C1 segment of cervical spinal cord (tissue), 14 donors: Measurements from ENCODE around the gene PAFAH1B2.
"Not testable (repeated sequence)": the region's sequence is repeated elsewhere in the genome, so short reads cannot be mapped to it uniquely, and the experiment has no call there.

ENCODE experiments used
- DNase-seq, 14 donors: peaks; one replicate each; lab custom pipeline; 2025; lab: John Stamatoyannopoulos, UW

PAFAH1B2 gene, protein sequence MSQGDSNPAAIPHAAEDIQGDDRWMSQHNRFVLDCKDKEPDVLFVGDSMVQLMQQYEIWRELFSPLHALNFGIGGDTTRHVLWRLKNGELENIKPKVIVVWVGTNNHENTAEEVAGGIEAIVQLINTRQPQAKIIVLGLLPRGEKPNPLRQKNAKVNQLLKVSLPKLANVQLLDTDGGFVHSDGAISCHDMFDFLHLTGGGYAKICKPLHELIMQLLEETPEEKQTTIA

DNA sequence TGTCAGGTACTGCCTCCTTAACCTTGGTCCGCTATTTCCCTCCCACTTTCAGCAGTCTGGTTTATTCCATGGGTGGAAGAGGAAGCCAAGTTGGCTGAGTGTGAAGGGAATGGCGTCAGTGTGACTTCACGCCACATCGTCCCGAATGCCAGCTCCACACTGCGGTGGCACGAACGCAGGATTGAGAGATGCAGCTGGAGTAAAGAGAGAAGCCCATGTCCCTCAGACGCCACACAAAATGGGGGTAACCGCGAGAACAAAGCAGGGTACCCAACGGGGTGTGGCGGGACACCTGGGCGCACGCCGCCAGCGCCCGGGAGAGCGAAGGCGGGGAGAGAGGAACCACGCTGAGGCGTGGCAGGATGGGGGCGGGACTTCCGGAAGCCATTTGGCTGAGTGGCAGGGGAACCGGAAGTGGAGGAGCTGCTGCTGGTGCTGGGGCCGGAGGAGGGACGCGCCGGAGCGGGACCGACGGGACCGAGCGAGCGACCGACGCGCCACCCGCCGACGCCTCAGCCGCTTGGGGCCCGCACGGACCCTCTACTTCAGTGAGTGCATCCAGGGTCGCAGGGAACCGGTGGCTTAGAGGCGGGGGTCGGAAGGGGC, at the start of gene PAFAH1B2:
Gene PAFAH1B2, plus strand, starts transcription at position 417 of the 606 bp plus-strand sequence. CDS start 8,161 bp downstream, outside the sequence.
- DNase-seq = peak; percentile 39 to 98 (median 91)

DNA sequence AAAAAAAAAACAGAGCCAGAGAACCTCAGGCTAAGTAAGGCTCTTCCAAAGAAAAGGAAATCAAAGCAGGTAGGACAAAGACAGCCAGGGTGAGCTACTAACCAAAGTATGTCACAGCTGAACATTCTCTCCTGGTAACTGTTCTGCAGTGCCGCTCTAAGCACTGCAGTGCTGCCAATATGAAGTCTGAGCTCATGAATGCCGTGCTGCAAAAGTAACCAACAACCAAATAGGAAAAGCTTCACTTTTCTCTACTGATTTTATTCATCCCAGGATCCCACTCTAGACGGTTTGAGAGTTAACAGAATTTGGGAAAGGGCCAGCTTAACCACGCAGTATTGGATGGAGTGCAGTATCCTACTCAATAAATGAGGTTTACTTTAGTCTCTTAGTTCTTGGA, 49.3 kb upstream of the PAFAH1B2 start:
- peak in 5 of 14 donors; percentile 6 to 60 (median 15) for DNase-seq

DNA sequence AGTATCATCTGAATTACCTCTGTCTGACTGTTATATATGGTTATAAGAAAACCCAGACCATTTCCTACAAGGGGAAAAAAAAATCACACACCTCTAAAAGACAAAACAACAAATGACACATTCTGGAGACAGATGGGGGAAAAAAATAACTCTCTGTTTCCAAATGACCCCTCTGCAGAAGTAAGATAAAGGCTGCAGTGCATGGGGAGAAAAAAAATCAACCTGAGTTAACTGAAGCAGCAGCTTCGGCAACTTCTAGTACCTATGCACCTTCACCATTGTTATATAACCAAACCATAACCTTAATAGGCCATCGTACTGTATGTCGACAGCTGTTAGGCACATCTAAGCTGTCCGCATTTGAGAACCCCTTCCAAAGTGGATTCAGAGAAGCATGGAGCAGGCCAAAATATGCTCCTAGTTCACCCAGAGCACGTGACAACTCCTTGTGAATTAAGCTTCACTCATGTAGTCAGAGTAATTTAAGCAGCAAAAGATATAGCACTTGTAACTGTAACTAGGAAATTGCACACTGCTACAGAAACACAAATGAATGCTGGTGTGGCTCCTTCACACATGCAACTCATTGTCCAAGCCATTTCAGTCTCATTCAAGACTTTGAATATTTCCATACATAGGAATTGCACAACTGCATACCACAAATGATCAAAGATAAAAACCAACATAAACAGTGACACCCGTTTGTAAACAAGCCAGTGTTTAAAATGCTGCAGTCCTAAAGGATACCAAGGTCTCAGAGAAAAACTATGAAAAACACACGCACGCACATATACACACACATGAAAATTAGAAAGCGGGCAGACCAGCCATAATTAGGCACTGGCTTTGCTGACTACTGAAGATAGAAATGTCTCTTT, 48.6 kb upstream of the PAFAH1B2 start:
- DNase-seq = peak in 2 of 14 donors; percentile 13 to 64

DNA sequence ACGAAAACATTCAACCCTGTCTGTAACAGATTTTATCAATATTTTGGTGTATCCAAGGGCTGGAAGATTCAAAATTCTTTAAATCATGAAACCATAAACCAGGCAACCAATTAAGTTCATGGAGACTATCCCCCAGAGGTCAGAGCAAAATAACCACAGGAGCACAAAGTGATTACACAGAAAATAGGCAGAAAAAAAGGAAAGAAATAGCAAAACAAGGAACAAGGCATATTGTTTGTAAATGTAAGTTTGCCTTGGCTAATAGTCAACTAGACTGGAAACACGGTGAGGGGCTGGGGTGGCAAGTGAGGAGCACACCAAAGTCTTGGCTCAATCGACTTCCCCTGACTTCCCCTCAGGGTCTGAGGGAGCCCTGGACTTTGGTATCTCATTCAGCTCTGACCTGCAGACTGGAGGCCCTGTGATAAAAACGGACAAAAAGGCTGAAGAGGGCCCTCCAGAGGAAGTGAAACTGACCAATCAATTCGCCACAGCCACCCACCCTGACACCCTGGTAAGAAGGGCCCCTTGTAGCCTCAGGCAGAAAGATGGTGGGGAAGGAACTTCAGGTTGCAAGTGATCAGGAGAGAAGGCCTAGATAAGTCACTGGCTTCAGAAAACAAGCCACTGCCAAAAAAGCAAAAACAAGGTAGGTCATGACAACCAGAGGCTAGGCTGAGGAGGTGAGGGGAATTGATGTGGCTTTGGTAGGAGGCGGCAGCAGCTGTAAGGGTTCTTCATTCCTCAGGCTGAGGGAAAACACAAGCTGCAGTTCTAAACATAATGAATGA, 47.7 kb upstream of the PAFAH1B2 start:
- DNase-seq = peak in 13 of 14 donors; percentile 7 to 76 (median 56)

DNA sequence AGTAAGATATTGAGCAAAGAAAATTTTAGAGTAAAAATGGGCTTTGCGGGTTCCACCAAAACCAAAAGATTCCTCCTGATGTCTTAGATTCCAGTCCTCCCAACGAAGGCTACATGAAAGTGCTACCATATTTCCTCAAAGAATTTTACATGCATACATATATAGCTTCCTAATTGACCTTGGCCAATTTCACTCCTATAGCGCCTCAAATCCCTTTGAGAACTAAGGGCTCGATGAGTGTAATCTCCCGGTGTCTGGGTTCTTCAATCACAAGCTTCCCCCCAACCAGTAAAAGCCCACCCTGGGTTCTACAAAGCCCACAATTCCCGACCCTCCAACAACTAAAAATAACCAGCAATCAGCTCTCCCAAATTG, 47.1 kb upstream of the PAFAH1B2 start:
- DNase-seq = peak in 3 of 14 donors; percentile 47 to 71 (median 47)

DNA sequence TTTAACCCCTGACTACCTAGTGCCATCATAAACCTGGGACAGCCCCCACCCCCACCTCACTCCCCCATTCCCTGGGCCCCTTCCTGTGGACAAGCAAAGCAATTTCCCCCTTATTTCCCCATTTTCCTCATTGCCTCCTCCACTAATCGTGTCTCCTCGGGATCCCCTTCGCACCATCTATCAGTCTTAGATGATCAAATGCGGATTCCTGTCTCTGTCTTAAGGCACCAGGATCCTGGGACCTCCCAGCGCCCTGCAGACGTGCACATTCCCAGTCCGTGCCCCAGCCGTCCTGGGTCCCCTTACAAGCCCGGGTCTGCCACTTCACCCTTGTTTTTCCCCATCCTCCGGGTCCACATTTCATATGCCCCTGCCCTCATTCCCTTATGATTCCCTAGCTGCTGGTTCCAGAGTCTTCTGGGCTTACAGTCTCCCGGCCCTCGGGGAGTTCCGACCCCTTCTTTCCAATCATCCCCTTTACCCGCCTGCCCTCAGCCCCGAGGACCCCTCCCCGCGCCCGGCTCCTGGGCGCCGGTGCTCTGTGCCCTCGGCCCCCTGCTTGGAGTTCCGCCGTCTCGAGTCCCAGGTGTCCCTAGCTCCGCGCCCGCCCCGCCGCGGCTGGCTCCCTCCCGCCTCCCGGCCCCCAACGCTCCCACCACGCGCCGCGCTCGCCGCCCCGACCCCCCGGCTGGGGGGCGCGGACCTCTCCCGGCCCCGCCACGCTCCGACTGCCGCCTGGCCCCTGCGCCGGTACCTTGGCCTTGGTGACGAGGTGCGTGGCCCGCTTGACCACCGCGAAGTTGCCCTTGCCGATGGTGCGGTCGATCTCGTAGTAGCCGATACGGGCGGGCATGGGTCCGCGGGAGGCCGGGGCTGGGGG, 46.5 kb upstream of the PAFAH1B2 start:
- DNase-seq = peak in 13 of 14 donors; percentile 28 to 82 (median 70)

DNA sequence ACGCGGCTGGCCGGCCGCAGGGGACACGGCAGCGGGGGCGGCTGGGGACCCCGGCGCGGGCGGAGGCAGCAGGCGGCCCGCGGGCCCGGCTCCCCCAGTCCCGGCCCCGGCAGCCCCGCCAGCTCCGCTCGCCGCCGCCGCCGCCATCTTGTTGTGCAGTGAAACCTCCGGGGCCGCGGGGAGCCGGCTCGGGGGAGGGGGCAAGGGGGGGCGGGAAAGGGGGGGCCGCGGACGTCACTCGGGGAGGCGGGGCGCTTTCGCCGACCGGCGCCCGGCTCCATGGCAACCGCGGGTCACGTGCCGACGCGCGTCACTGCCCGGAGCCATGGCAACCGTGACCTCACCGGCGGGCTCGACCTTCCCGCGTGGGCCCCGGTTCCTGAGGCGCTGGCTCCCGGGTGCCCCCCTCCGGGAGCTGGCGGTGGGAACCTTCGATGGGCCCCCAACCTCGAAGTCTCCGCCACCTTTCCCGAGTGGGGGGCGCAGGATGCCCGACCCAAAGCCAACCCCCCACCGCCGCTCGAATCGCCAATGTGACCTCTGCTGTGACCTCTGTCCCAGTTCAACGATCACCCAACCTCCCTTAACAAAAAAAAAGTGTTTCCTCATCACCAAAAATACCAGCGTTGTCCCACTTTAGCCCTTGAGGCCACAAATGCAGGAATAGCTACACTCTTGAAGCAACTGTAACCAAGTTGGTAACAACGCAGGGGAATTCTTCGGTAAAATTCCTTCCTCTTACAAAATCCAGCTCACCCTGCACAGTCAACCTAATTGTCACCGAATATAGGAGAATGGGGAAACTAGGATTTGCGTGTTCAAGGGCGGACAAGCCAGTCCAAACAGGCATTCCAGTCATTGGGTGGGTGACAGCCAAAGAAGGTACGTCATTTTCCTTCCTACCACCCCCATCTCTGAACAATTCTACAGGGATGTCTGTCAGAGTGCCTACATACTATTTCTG, 45.5 kb upstream of the PAFAH1B2 start, which contains the start of gene SIK3:
Gene SIK3, minus strand, starts transcription at position 160 of the 964 bp plus-strand sequence. Its CDS starts 13 bp downstream, at position 147.
- DNase-seq = peak; percentile 56 to 96 (median 90)

DNA sequence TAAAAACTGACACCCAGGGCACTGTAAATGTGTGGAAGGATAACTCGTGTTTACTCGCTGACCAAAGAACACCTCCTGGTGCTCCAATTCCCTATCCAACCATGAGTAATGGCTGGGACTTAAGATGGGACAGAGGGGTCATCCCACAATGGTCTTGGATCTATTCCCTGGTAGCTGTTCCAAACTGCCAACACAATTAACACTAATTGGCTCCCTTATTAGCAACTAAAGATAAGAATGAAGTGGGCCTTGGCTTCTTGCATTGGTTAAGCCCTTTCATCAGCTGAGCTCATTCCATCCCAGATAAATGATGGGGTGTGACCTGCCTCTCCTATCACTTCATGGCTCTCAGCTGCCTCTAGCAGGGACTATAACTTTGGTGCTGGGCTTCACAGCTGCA, 44.4 kb upstream of the PAFAH1B2 start:
- DNase-seq = no peak

DNA sequence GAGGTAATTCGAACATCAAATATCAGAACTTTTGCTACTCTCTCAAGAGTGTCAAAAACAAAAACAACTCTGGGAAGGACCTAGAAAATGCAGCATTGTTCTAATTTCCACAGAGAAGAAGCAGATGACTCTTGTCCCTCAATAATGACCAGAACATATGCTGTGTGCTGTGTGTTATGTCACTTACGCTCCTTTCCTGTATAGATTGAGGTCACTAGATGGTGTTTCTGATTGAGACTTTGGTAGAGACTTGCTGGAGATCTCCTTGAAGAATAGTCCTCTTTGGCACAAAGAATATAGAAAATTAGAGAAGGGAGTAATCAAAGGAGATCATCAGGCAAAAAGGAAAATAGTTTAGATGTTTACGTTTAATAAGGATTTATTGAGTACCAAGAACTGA, 43.5 kb upstream of the PAFAH1B2 start:
- no peak for DNase-seq

DNA sequence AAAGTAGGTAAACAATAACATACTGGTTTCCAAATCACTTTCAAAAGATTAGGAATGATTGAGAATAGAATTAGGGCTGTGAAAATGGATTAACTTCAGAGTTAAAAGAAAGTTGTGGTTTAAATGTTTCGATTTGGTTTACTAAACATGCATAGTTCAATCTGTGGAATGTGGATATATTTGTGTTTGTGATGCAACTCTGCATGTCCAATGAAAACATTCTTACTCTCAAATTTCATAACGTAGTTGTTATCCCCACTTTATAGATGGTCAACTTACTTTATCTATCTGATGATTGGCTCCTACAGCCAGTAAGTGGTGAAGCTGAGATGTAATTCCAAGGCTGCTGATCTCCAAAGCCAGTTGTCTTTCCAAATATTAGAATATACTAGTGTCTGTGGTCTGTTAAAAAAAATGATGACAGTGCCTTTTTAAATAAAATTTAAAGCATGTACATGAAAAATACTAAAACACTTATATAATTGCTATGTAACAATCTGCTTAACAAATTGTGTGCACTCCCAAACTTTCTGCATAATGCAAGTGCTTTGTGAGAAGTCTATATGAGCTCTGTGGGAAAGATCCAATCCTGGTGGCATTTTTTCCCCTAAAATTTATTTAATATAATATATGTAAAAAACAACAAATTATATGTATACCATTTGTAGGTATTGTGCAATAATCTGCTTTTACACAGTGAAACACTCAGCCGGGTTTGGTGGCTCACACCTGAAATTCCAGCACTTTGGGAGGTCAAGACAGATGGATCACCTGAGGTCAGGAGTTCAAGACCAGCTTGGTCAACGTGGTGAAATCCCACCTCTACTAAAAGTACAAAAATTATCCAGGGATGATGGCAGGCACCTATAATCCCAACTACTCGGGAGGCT, 36.1 kb upstream of the PAFAH1B2 start:
- no peak for DNase-seq

DNA sequence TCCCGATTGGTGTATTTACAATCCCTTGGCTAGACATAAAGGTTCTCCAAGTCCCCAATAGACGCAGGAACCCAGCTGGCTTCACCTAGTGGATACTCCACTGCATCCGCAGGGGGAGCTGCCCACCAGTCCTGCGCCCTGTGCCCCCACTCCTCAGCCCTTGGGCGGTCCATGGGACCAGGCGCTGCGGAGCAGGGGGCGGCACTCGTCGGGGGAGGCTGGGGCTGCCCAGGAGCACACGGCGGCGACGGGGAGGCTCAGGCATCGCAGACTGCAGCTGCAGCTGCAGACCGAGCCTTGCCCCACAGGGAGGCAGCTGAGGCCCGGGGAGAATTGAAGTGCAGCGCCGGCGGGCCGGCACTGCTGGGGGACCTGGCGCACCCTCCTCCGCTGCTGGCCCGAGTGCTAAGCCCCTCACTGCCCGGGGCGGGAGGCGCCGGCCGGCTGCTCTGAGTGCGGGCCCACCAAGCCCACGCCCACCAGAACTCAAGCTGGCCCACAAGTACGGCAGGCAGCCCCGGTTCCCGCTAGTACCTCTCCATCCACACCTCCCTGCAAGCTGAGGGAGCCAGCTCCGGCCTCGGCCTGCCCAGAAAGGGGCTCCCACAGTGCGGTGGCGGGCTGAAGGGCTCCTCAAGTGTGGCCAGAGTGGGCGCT, 33.7 kb upstream of the PAFAH1B2 start:
- no peak for DNase-seq

DNA sequence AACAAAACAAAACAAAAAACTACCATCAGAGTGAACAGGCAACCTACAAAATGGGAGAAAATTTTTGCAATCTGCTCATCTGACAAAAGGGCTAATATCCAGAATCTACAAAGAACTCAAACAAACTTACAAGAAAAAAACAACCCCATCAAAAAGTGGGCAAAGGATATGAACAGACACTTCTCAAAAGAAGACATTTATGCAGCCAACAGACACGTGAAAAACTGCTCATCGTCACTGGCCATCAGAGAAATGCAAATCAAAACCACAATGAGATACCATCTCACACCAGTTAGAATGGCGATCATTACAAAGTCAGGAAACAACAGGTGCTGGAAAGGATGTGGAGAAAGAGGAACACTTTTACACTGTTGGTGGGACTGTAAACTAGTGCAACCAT, 31.6 kb upstream of the PAFAH1B2 start:
- not testable (repeated sequence) for DNase-seq

DNA sequence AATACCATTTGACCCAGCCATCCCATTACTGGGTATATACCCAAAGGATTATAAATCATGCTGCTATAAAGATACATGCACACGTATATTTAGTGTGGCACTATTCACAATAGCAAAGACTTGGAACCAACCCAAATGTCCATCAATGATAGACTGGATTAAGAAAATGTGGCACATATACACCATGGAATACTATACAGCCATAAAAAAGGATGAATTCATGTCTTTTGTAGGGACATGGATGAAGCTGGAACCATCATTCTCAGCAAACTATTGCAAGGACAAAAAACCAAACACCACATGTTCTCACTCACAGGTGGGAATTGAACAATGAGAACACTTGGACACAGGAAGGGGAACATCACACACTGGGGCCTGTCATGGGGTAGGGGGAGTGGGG, 31.1 kb upstream of the PAFAH1B2 start:
- DNase-seq = not testable (repeated sequence)

DNA sequence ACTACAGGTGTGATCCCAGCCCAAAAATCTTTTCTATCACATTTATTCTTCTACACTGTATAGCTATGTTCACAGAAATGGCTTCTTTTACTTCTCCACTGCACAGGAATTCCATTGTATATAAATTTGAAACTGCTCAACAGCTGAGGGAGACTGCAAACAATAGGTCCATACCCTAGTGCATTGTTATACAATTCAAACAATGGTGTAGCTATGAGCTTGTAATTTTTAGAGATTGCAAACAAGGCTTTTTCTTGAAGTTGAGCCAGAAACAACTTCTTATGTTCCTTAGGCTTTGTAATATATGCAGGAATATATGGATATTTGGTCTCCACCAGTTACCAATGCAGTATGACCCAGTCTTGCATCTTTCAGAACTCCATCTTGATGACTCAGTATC, 26.4 kb upstream of the PAFAH1B2 start:
- DNase-seq = no peak

DNA sequence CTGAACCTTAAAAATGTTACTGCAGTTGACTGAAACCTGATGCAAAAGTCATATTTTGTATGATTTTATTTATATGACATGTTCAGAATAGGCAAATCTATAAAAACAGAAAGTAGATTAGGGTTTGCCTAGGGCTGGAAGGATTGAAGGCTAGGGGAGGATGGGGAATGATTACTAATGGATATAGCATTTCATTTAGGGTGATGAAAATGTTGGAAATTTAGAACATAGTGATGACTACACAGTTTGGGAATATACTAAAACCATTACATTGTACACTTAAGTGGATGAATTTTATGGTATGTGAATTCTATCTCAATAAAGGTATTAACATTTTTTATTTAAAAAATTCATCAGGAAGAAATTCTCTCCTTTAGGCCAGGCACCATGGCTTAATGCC, 22.9 kb upstream of the PAFAH1B2 start:
- DNase-seq = no peak

DNA sequence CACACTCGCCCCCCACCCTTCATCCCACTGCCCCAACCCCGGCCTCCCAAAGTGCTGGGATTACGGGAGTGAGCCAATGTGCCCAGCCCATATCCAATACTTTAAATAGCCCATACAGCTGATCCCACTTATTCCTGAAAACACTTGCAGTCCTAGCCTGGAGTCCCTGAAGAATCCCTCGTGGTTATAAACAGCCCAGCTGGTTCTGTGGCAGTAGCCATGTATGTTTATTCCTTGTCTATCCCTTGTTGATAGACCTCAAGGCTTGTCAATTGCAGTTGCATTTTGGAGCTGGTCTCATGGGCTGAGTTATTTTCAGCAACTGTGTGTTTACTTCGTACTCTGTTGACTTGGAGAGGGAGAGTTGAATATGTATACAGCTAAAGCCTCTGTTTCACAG, 21.5 kb upstream of the PAFAH1B2 start:
- no peak for DNase-seq

DNA sequence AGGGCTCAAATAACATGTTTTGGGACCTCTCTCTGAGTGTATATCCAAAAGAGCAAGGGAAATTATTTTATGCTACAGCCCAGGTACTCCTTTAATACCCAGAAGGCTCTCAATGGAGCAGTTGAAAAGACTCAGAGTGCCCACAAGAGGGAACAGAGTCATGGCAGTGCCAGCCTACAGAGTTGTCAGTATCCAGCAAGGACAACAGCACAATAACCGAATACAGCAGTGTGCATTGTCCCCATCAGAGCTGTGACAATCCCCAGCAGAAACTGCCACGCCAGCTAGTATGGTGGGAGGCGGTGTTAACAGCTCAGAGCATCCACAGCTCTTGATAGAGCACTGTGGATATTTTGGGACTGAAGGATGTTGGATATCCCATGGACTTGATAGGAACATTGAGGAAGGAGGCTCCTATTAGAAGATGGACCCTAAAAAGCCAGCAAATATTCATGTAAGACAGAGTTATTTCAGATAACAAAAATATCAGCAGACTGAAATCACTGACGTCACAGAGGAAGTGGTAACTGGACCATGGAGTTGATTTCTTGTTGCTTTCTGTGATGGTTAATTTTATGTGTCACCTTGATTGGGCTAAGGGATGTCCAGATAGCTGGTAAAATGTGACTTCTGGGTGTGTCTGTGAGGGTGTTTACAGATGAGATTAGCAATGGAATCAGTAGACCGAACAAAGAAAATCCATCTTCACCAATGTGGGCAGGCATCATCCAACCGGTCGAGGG, 17.7 kb upstream of the PAFAH1B2 start:
- DNase-seq = peak in 11 of 14 donors; percentile 8 to 70 (median 52)
